ENCODE results near the gene SMIM21.

DNA sequence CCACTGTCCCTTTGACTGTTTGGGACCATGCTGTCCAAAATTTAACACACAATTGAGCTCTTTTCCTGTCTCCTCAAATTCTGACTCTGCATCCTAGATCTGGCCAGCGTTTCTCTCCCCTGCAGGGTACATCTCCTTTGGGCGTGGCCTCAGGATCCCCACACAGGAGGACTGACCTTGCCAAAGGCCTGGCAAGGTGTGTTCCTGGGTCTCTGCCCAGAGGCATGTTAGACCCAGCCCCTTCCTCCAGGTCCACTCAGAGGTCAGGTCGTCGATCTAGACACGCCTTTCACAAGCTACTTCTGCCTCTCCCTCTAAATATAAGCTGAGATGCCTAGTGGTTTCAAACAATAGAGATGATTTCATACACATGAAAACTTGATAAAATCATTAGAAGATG is 45.4 kb upstream of the SMIM21 start:
- TF ChIP-seq, protein P1, sequence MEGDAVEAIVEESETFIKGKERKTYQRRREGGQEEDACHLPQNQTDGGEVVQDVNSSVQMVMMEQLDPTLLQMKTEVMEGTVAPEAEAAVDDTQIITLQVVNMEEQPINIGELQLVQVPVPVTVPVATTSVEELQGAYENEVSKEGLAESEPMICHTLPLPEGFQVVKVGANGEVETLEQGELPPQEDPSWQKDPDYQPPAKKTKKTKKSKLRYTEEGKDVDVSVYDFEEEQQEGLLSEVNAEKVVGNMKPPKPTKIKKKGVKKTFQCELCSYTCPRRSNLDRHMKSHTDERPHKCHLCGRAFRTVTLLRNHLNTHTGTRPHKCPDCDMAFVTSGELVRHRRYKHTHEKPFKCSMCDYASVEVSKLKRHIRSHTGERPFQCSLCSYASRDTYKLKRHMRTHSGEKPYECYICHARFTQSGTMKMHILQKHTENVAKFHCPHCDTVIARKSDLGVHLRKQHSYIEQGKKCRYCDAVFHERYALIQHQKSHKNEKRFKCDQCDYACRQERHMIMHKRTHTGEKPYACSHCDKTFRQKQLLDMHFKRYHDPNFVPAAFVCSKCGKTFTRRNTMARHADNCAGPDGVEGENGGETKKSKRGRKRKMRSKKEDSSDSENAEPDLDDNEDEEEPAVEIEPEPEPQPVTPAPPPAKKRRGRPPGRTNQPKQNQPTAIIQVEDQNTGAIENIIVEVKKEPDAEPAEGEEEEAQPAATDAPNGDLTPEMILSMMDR (IDR thresholded peaks at IDR 0.05) = no peak
- TF ChIP-seq POLR2A (IDR thresholded peaks at IDR 0.05) = no peak
